MM.1S (cell line): ENCODE data around the gene PCCA.
A peak's percentile ranks its signal among the peaks of the same experiment; 100 is the strongest.

Experiments used
- DNase-seq: peaks from one replicate; pipeline ENCODE4 v3.0.0-alpha.2; 2015
- H2AFZ ChIP-seq: fragments of 300-600 bp; sonication (generic); 2 replicates; pipeline ENCODE4 v1.6.0; 2016; ENCODE audit warnings: antibody characterized with exemption, low read length
- H3F3A ChIP-seq: fragments of 300-600 bp; sonication (generic); 2 replicates; pipeline ENCODE4 v1.6.1; 2016; ENCODE audit warnings: mild to moderate bottlenecking, antibody characterized with exemption, low read length, moderate library complexity, mixed read lengths; ENCODE audit not compliant: insufficient read depth
- H3K27ac ChIP-seq: fragments of 300-600 bp; sonication (generic); 2 replicates; pipeline ENCODE4 v1.5.1; 2016; ENCODE audit warnings: mild to moderate bottlenecking, low read length
- H3K27me3 ChIP-seq: fragments of 300-600 bp; sonication (generic); replicated peaks from 2 replicates; pipeline ENCODE4 v1.6.0; 2016; ENCODE audit warnings: low read length; ENCODE audit not compliant: insufficient read depth
- H3K36me3 ChIP-seq: fragments of 300-600 bp; sonication (generic); replicated peaks from 2 replicates; pipeline ENCODE4 v1.6.1; 2016; ENCODE audit warnings: mild to moderate bottlenecking, low read length, mixed read lengths; ENCODE audit not compliant: insufficient read depth
- H3K4me1 ChIP-seq: fragments of 300-600 bp; sonication (generic); 2 replicates; pipeline ENCODE4 v1.6.1; 2016; ENCODE audit warnings: low read length, mixed read lengths
- H3K4me2 ChIP-seq: fragments of 300-600 bp; sonication (generic); 2 replicates; pipeline ENCODE4 v1.6.0; 2016; ENCODE audit warnings: low read depth, low read length
- H3K4me3 ChIP-seq: fragments of 300-600 bp; sonication (generic); 2 replicates; pipeline ENCODE4 v1.5.1; 2016; ENCODE audit warnings: low read length, mixed read lengths
- H3K79me2 ChIP-seq: fragments of 300-600 bp; sonication (generic); 2 replicates; pipeline ENCODE4 v1.6.1; 2016; ENCODE audit warnings: mixed run types, low read length, mixed read lengths
- H3K9ac ChIP-seq: fragments of 300-600 bp; sonication (generic); 2 replicates; pipeline ENCODE4 v1.6.1; 2016; ENCODE audit warnings: low read length, mixed read lengths
- H3K9me2 ChIP-seq: fragments of 300-600 bp; sonication (generic); replicated peaks from 2 replicates; pipeline ENCODE4 v1.6.1; 2016; ENCODE audit warnings: mild to moderate bottlenecking, low read length, mixed read lengths; ENCODE audit not compliant: insufficient read depth
- H3K9me3 ChIP-seq: fragments of 300-600 bp; sonication (generic); replicated peaks from 2 replicates; pipeline ENCODE4 v1.6.1; 2016; ENCODE audit warnings: mild to moderate bottlenecking, low read length, mixed read lengths; ENCODE audit not compliant: insufficient read depth
- H4K20me1 ChIP-seq: fragments of 300-600 bp; sonication (generic); 2 replicates; pipeline ENCODE4 v1.6.1; 2016; ENCODE audit warnings: mild to moderate bottlenecking, low read length, moderate library complexity, mixed read lengths; ENCODE audit not compliant: insufficient read depth
- EZH2 ChIP-seq: fragments of 300-600 bp; sonication (generic); optimal IDR thresholded peaks from 2 replicates; pipeline ENCODE3; 2017; ENCODE audit warnings: low read depth, mild to moderate bottlenecking, antibody characterized with exemption, low read length, mixed read lengths
- EZH2phosphoT487 ChIP-seq: fragments of 300-600 bp; sonication (generic); IDR thresholded peaks from 2 replicates; pipeline ENCODE4 v1.6.1; 2018; ENCODE audit warnings: antibody characterized with exemption, low read length
- TF ChIP-seq, protein P1 (sequence below): fragments of 300-600 bp; sonication (generic); IDR thresholded peaks from 2 replicates; pipeline ENCODE4 v1.5.1; 2016; ENCODE audit warnings: antibody characterized with exemption, low read length, mixed read lengths

Gene PCCA

DNA sequence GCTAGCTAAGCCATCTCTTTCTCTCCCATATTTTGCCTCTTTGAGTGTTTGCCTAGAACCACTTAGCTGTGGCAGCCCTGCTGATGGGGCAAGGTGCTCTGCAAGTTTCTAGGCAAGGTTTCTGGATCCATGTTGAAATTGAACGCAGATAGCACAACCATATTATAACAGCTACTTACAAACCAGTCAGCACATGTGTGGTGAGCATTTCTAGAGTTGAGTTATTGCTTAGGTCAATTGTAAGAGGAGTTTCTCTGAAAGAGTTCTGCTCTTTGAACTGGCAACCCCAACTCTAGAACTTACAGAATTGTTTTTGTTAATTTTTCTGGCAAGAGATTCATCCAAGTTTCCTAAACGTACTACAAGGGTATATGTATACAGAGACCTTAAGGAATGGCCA, 396.4 kb downstream of the PCCA start:
- Histone ChIP-seq H3F3A (peaks cover 17% of the 10 kb centered on the region), H3K9me2 (no peaks in the 10 kb centered on the region), H3K4me2 (no peak overlapping the region), H3K9me3 (no peaks in the 10 kb centered on the region), H3K79me2 (no peaks in the 10 kb centered on the region), H4K20me1 (no peaks in the 10 kb centered on the region), H3K36me3 (no peaks in the 10 kb centered on the region), H2AFZ (no peak overlapping the region), H3K9ac (no peak overlapping the region), H3K27me3 (no peaks in the 10 kb centered on the region), H3K27ac (no peak overlapping the region), H3K4me3 (no peak overlapping the region), H3K4me1 (peaks cover 26% of the 10 kb centered on the region)
- DNase-seq, result no peak
- TF ChIP-seq, protein P1, sequence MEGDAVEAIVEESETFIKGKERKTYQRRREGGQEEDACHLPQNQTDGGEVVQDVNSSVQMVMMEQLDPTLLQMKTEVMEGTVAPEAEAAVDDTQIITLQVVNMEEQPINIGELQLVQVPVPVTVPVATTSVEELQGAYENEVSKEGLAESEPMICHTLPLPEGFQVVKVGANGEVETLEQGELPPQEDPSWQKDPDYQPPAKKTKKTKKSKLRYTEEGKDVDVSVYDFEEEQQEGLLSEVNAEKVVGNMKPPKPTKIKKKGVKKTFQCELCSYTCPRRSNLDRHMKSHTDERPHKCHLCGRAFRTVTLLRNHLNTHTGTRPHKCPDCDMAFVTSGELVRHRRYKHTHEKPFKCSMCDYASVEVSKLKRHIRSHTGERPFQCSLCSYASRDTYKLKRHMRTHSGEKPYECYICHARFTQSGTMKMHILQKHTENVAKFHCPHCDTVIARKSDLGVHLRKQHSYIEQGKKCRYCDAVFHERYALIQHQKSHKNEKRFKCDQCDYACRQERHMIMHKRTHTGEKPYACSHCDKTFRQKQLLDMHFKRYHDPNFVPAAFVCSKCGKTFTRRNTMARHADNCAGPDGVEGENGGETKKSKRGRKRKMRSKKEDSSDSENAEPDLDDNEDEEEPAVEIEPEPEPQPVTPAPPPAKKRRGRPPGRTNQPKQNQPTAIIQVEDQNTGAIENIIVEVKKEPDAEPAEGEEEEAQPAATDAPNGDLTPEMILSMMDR, result no peak
- TF ChIP-seq EZH2 (no peak), EZH2phosphoT487 (no peak)

DNA sequence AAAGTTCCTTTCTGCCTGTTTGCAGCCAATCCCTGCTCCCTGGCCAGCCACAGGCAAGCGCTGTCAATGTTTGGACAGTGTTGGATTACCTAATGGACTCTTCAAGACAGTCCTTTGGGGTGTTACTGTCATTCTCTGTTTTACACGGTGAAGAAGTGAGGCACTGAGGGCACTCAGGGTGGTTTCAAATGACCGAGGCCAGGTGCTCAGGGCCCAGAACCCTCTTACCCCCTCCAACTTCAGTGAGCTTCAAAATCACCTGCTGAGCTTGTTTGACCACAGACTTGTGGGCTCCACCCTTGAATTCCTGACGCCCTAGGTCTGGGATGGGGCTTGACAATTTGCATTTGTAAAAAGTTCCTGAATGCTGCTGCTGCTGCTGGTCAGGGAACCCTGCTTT, 401.8 kb downstream of the PCCA start:
- DNase-seq, result peak; percentile 50
- H3K9me2 ChIP-seq, result no peaks in the 10 kb centered on the region
- peaks cover 14% of the 10 kb centered on the region for H3K4me1 ChIP-seq
- no peak overlapping the region for H3K4me3 ChIP-seq
- no peaks in the 10 kb centered on the region for H3K9me3 ChIP-seq
- TF ChIP-seq, protein P1, result no peak
- TF ChIP-seq EZH2 (no peak), EZH2phosphoT487 (no peak)
- H3F3A ChIP-seq, result no peaks in the 10 kb centered on the region
- no peaks in the 10 kb centered on the region for H4K20me1 ChIP-seq
- H3K4me2 ChIP-seq, result peak overlapping the region; percentile 28; the same call in 1 of the 2 replicates
- no peaks in the 10 kb centered on the region for H3K79me2 ChIP-seq
- peak overlapping the region; percentile 17; the same call in 1 of the 2 replicates for H3K27ac ChIP-seq
- H3K36me3 ChIP-seq, result no peaks in the 10 kb centered on the region
- no peaks in the 10 kb centered on the region for H3K27me3 ChIP-seq
- no peak overlapping the region for H3K9ac ChIP-seq
- H2AFZ ChIP-seq, result no peak overlapping the region

DNA sequence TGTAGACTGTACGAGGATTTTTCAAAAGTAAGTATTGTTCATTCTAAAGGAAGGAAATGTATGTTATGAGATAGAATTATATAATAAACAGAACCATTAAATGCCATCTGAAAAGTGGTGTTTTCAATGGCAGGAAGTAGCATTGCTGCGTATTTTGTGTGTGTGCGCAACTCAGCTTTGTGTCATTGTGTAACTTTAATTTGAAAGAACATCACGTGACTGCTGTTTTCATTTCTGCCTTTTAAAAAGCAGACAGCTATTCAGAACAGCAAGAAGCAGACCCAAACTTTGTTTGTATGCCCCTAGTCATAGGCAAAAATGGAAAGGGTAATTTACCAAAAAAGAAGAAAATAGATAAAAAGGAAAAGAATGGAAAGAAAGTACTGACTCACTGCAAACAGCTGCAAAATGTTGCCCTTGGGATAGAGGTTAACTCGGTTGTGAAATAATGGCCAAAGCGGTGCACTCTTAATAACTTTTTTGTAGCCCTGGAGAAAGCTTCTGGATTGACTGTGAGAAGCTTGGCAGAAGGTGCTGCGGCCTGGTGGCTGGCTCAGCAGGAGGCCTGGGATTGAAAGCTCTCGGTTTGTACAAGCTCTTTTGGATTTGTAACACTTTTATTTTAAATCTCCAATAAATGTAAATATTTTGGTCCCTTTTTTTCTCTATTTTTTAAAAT, 402.4 kb downstream of the PCCA start:
- Histone ChIP-seq H3F3A (no peaks in the 10 kb centered on the region), H2AFZ (no peak overlapping the region), H3K4me1 (peaks cover 15% of the 10 kb centered on the region), H3K9me2 (no peaks in the 10 kb centered on the region), H3K36me3 (no peaks in the 10 kb centered on the region), H3K9ac (no peak overlapping the region), H3K27me3 (no peaks in the 10 kb centered on the region), H3K4me2 (peak overlapping the region; percentile 28; the same call in 1 of the 2 replicates), H3K79me2 (no peaks in the 10 kb centered on the region), H4K20me1 (no peaks in the 10 kb centered on the region), H3K9me3 (no peaks in the 10 kb centered on the region), H3K4me3 (no peak overlapping the region), H3K27ac (peak overlapping the region; percentile 5; the same call in 1 of the 2 replicates)
- no peak for DNase-seq
- TF ChIP-seq EZH2phosphoT487, result no peak
- TF ChIP-seq EZH2, result no peak
- TF ChIP-seq, protein P1, result no peak
